Psoas muscle (tissue), 8 donors: ENCODE measurements around the gene NOTO. TPM values are rescaled to one million over a fixed set of nuclear protein-coding genes. Genes with fewer than 3 reads are reported as not detected.
"Not testable (repeated sequence)": the region's sequence is repeated elsewhere in the genome, so short reads cannot be mapped to it uniquely, and the experiment has no call there.

Experiments used
- ATAC-seq, 4 donors: fragments of 200-7000 bp; cut with Tn5 transposase; one replicate each; pipeline ENCODE4 v1.9.1; 2020; ENCODE audit warnings: moderate library complexity in 3 of 4, mild to moderate bottlenecking in 2 of 4
- DNase-seq, 2 donors: peaks; one replicate each; pipeline ENCODE4 v3.0.0-alpha.2; 2020
- H3K27ac ChIP-seq: fragments of 200-600 bp; one replicate; pipeline ENCODE4 v1.8.0; 2022
- H3K27me3 ChIP-seq, 3 donors: fragments of 200-600 bp in 1 of 3; one replicate each; pipeline versions ENCODE4 v1.6.1 to v1.8.0; 2013 to 2022; ENCODE audit warnings: low read length in 2 of 3, mild to moderate bottlenecking in 2 of 3, moderate library complexity in 1 of 3; ENCODE audit not compliant: insufficient read depth in 3 of 3
- H3K36me3 ChIP-seq, 2 donors: fragments of 200-600 bp in 1 of 2; one replicate each; pipeline versions ENCODE4 v1.6.1 to v1.8.0; 2013 to 2022; ENCODE audit warnings: low read depth in 1 of 2, mild to moderate bottlenecking in 1 of 2, moderate library complexity in 1 of 2; ENCODE audit not compliant: insufficient read depth in 1 of 2
- H3K4me1 ChIP-seq: fragments of 200-600 bp; one replicate; pipeline ENCODE4 v1.8.0; 2022
- H3K4me3 ChIP-seq: fragments of 200-600 bp; one replicate; pipeline ENCODE4 v1.8.0; 2022; ENCODE audit warnings: mild to moderate bottlenecking
- H3K9me3 ChIP-seq: fragments of 200-600 bp; one replicate; pipeline ENCODE4 v1.8.0; 2022
- WGBS, 3 donors: extraction: QIAGEN DNeasy Blood & Tissue Kit; methylation state at CpG; one replicate each; pipeline versions ENCODE4 v1.1.6 to v1.1.7; 2013; 5-methylcytosine and 5-hydroxymethylcytosine counted together
- intact Hi-C, 2 donors: fragments of 100-400 bp; cut with DNase I; formaldehyde crosslinking; loops; one replicate each; pipeline versions ENCODE4 v1.11.0 to v1.14.2; 2022
- polyA plus RNA-seq, 3 donors: library from polyadenylated mRNA; stranded (reverse); fragments of 200-250 nt; gene quantifications; one replicate each; pipeline ENCODE4 v1.2.3, GENCODE V29; 2013
- total RNA-seq, 4 donors: library from RNA; stranded (reverse); fragmentation: NEBNext Ultra II Directional in 2 of 4; extraction: Animal tissue kit (Norgen Biotek cat#: 25700) in 2 of 4; gene quantifications; one replicate each; pipeline versions ENCODE4 v1.2.1 to v1.2.4, GENCODE V29; 2021 to 2023
- TF ChIP-seq, protein P1 (sequence below): fragments of 200-600 bp; IDR thresholded peaks from one replicate; pipeline ENCODE4 v1.8.0; 2022; ENCODE audit warnings: antibody characterized with exemption
- donor health status: healthy with polysubstance abuse.
- donor health status: DM: no; HTN: no; CAD: no; lungs with moderate emphysema.
- donor health status: Bipolar disorder and iron deficiency.
- donor health status: healthy.
- donor health status: DM: yes; HTN: yes; CAD: no.
- donor health status: DM: no; HTN: no; CAD: no.
- donor health status: DM: no; HTN: no; CAD: no.
- donor health status: DM: yes; HTN: yes; CAD: no.

The NOTO gene
- total and polyA plus RNA-seq, 7 donors = not detected

DNA sequence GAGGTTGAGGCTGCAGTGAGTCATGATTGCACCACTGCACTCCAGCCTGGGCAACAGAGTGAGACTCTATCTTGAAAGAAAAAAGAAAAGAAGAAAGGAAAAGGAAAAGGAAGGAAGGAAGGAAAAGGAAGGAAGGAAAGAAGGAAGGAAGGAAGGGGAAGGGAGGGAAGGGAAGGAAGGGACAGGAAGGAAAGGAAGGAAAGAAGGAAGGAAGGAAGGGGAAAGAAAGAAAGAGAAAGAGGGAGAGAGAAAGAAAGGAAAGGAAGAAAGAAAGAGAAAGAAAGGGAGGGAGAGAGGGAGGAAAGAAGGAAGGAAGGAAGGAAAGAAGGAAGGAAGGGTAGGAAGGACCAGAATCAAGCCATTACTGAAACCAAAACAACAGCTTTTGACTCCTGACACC, 34.0 kb upstream of the NOTO start:
- H3K4me3 ChIP-seq, H3K4me1 ChIP-seq, intact Hi-C loops, DNase-seq, H3K9me3 ChIP-seq, ATAC-seq, H3K36me3 ChIP-seq, H3K27ac ChIP-seq, H3K27me3 ChIP-seq: not testable (repeated sequence)

DNA sequence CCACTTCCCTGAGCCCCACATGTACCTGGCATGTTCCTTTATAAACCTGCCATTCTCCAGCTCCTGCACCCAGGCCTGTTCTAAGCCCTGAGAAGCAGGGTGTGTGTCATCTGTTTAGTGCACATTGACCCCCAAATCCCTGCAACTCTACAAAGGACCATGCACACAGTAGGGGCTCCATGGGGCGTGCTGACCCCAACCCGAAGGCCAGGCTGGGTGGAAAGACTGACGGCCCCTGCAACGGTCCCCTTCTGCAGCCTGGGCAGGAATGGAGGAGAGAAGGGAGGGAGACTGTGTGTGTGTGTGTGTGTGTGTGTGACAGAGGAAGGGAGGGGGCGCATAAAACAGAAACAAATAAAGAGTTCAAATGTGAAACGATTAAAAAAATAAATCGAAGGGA, 32.0 kb upstream of the NOTO start:
- H3K9me3 ChIP-seq, H3K4me1 ChIP-seq, H3K27ac ChIP-seq, ATAC-seq, H3K4me3 ChIP-seq, DNase-seq, H3K36me3 ChIP-seq: not testable (repeated sequence)
- WGBS, 3 donors = 60 to 83% (median 76%) methylated on average over 5 of the region's 7 CpGs
- intact Hi-C loops = loop anchor here (10.0 kb wide), 2 partner anchors 276 to 396 kb away; no protein-coding TSS in a partner anchor
- H3K27me3 ChIP-seq = peaks cover 0 to 12% (median 3%) of the 10 kb centered on the region in 3 donors

DNA sequence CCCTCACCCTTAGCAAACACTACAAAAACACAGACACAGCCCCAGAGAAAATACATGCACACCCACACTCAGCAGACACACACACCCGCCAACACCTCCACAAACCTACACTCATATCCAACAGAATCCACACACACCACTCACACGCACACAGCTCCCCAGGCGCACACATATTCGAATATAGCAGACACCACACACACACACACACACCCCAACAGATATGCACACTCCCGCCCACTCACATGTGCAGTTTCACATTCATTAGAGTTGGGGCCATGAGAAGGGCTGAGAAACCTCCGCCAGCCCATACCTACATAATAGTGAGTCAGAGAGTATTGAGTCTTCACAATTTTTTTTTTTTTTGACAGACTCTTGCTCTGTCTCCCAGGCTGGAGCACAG, 29.4 kb upstream of the NOTO start:
- intact Hi-C loops = loop anchor here (10.0 kb wide), 2 partner anchors 278 to 398 kb away; no protein-coding TSS in a partner anchor
- Histone ChIP-seq H3K4me3 (no peak overlapping the region), H3K4me1 (peaks cover 13% of the 10 kb centered on the region), H3K9me3 (no peaks in the 10 kb centered on the region), H3K36me3 (no peaks in the 10 kb centered on the region), H3K27me3 (peaks cover 0 to 33% (median 8%) of the 10 kb centered on the region in 3 donors), H3K27ac (no peak overlapping the region)
- 90 to 93% (median 90%) methylated on average over 6 of the region's 6 CpGs for WGBS, 3 donors
- TF ChIP-seq, protein P1, sequence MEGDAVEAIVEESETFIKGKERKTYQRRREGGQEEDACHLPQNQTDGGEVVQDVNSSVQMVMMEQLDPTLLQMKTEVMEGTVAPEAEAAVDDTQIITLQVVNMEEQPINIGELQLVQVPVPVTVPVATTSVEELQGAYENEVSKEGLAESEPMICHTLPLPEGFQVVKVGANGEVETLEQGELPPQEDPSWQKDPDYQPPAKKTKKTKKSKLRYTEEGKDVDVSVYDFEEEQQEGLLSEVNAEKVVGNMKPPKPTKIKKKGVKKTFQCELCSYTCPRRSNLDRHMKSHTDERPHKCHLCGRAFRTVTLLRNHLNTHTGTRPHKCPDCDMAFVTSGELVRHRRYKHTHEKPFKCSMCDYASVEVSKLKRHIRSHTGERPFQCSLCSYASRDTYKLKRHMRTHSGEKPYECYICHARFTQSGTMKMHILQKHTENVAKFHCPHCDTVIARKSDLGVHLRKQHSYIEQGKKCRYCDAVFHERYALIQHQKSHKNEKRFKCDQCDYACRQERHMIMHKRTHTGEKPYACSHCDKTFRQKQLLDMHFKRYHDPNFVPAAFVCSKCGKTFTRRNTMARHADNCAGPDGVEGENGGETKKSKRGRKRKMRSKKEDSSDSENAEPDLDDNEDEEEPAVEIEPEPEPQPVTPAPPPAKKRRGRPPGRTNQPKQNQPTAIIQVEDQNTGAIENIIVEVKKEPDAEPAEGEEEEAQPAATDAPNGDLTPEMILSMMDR = no peak
- ATAC-seq (no peak), DNase-seq (no peak)

DNA sequence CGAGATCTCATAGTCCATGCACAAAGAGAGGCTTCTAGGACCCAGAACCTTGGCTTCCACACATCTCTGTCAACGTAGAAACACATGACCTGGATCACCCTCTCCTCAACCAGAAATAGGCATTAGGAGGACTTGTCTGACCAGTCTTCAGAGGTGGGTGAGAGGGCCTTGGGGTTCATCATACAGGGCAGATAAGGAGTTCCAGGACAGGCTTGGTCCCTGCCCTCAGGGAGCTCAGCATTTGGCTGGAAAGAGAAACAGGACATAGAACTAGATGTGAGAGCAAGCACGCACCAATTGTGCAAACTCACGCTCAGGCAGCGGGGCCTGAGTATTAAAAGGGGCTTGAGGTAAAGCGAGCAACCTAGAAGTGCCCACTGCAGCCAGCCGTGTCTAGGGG, 28.6 kb upstream of the NOTO start:
- no peak for DNase-seq
- H3K4me1 ChIP-seq = peaks cover 13% of the 10 kb centered on the region
- H3K4me3 ChIP-seq = no peak overlapping the region
- H3K36me3 ChIP-seq = no peaks in the 10 kb centered on the region
- ATAC-seq = no peak
- WGBS, 3 donors = 92 to 96% (median 95%) methylated on average over 7 of the region's 7 CpGs
- no peaks in the 10 kb centered on the region for H3K9me3 ChIP-seq
- no peak overlapping the region for H3K27ac ChIP-seq
- intact Hi-C loops = loop anchor here (10.0 kb wide), 2 partner anchors 279 to 399 kb away; no protein-coding TSS in a partner anchor
- peaks cover 0 to 36% (median 8%) of the 10 kb centered on the region in 3 donors for H3K27me3 ChIP-seq
- TF ChIP-seq, protein P1 = no peak

DNA sequence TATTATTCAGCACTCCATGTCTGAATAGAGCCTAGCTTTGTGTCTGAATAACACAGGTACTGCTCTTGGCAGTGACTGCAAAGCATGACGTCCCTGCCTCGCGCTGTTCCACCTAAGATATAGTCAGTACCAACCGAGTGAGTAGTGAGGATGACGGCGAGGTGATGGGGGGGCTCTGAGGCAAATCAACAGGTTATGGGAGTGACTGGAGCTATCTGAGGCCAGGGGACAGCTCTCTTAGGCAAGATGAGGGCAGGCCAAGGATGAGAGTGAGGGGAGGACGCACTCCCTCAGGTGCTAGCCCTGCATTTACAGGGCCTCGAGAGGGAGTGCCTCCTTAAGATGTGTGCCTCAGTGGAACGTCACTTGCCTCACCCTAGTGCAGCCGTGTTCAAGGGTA, 28.1 kb upstream of the NOTO start:
- H3K27ac ChIP-seq = no peak overlapping the region
- H3K27me3 ChIP-seq = peaks cover 0 to 36% (median 8%) of the 10 kb centered on the region in 3 donors
- no peaks in the 10 kb centered on the region for H3K36me3 ChIP-seq
- intact Hi-C loops = loop anchor here (10.0 kb wide), 2 partner anchors 279 to 399 kb away; no protein-coding TSS in a partner anchor
- peaks cover 13% of the 10 kb centered on the region for H3K4me1 ChIP-seq
- ATAC-seq (no peak), DNase-seq (no peak)
- 95 to 96% (median 95%) methylated on average over 10 of the region's 10 CpGs for whole genome bisulfite sequencing, 3 donors
- TF ChIP-seq, protein P1 = no peak
- no peak overlapping the region for H3K4me3 ChIP-seq
- H3K9me3 ChIP-seq = no peaks in the 10 kb centered on the region
